Kidney glomerular epithelial cell (primary cell): ENCODE data around the gene FMN1.

Experiments
- DNase-seq: peaks from one replicate; lab custom pipeline; 2025; lab: John Stamatoyannopoulos, UW

FMN1 gene

DNA sequence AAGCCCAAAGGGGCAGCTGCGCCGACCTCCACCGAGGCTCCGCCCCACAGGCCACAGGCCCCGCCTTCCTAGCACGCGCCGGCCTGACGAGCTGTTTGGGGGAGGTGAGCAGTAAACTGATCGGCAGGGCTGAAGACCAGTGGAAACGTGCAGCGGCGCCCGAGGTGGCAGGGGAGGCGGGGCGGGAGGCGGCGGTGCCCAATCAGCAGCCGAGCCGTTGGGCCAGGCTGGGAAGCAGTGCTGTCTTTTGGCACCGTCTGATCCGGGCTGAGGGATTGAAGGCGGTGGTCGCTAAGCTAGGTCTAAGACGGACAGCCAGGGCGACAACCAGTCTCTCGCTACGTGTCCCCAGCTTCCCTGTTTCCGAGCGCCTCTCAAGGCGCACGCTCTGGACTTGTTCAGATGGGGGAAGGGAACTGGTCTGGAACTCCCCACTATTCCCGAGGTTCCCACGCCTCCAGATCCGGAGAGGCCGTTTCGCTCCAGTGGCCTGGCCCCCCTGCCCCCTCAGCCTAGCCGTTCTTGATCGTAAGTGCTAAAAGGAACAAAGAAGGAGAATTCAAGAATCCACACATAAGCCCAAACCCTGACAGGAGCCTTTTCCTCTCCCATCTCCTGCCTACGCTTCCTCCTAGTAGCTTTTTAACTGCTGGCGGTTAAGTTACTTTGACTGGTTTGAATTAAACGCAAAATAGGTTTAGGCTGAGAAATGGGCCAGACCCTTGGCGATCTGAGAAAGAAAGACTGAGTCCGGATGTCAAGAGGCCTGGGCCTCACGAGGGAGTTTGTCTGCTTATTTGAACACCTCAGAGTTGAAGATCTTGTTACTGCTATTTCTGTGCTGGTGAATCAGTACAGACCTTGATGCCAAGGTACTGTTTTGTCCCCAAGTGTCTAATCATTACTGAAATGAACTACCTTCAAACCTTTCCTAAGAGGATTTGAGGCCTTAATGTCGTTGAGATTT lies at the start of gene FMN1:
Gene FMN1, minus strand, starts transcription at position 11 of the 967 bp plus-strand sequence. CDS start 39,800 bp downstream, outside the sequence.
- peak; percentile 91 for DNase-seq

- DNase-seq: peak; percentile 42
Measured at GRCh38 chr15:33243869-33244268, 49.4 kb upstream of the FMN1 start.

GRCh38 chr15:33243393-33243792 lies 48.9 kb upstream of the FMN1 start:
- DNase-seq: peak; percentile 62

DNA sequence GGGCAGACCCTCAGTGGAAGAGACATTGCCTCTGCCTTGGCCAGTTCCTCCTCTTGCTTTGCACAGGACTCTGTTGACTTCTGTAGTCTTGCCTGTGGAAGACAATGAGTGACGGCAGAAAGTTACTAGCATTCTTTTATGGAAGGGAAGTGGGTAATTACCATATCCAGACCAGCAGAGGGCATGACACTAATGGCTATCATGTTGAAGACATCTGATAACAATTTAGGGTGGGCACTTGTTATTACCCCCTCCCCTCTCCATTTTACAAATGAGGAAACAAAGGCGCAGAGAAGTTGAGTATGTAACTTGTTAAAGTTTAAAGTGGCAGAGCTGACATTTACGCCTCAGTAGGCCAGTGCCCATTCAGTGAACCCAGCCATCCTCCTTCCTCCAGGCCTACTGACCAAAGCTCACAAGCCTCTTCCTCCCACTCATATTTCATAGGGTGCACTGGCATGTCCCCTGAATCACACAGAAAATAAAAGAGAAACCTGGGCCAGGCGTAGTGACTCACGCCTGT lies 48.2 kb upstream of the FMN1 start:
- DNase-seq: peak; percentile 95

DNA sequence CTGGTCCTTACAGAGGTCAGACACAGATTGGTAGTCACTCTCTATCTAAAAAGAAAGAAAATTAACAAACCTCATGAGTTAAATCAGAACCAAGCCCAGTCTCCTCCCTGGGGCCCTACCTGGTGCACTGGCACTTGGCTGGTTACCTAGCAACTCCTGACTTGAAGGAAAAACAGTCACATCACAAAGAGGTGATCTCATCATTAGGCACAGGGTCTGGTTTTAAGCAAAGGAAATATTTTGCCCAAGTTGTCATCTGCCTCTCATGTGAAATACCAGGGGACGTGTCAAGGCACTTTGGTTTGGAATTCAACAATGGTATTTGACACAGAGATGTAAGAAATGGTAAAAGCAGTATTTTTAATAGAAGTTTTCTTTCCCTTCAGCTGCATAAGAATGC lies 47.7 kb upstream of the FMN1 start:
- peak; percentile 98 for DNase-seq

DNA sequence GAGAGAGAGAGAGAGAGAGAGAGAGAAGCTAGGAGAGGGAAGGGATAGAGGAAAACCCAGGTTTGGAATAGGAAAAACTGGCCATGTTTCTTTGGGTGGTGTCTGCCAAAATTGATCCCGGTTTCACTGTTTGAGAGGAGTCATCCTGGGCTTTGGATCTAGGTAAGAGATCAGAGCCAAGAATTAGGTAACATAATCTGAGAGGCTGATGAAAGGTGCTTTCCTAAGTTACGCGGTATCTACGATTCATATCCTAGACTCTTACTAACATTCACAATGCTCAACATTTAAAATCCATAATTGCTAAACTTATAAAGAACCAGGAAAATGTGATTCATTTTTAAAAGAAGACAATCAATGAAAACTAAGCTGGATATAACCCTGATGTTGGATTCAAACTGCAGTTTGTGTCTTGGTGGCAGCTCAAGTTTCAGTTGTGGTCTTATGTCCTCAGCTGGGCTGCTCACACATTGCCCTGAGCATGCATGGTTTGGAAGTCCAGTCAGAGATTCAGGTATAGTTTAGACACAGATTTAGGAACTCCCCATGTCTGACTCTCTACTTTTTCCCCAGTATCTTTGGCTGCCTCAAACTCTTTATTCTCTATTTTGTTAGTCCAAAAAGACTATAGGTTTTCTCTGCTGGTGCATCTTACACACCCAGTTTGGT lies 42.5 kb upstream of the FMN1 start:
- DNase-seq: no peak

GRCh38 chr15:33234020-33234461 lies 39.5 kb upstream of the FMN1 start:
- DNase-seq: peak; percentile 82

DNA sequence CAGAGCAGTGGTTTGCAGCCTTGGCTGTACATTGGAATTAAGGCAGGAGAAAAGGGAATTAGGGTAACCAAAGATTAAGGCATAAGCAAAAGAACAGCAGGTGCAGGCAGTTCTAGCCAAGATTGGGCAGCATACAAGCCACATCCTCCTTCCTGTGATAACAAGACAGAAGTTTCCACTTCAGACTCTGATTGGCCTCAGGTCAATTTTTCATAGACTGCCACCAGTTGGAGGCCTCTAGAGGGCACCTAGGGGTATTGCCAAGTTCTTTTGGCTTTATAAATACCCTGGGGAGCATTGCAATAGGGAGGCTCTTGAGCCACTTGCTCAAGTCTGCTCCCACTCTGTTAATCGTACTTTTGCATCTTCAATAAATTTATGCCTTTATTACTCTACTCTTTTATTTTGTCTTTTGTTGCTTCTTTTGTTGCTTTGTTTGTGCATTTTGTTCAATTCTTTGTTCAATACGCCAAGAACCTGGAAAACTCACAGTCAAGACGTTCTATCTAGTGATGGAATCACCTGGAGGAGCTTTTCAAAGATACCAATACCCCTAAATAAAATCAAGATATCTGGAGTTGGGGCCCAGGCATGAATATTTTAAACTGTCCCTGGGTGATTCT lies 32.2 kb upstream of the FMN1 start:
- peak; percentile 57 for DNase-seq

DNA sequence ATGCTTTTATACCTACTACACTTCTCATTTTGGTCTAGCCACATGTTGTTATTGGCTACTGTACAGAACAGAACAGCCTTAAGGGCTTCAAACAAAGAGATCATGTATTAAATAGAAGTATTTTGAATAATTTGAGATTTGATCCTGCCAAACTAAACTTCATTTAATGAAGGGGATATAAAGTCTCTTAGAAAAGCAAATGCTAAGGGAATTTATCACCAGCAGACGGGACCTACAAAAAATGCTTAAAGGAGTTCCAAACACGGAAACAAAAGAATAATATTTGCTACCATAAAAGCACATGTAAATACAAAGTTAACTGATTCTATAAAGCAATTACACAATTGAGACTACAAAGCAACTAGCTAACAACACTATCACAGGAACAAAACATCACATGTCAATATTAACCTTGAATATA lies 23.6 kb upstream of the FMN1 start:
- DNase-seq: no peak

GRCh38 chr15:33215941-33216872 lies 21.7 kb upstream of the FMN1 start:
- DNase-seq: peak; percentile 25

DNA sequence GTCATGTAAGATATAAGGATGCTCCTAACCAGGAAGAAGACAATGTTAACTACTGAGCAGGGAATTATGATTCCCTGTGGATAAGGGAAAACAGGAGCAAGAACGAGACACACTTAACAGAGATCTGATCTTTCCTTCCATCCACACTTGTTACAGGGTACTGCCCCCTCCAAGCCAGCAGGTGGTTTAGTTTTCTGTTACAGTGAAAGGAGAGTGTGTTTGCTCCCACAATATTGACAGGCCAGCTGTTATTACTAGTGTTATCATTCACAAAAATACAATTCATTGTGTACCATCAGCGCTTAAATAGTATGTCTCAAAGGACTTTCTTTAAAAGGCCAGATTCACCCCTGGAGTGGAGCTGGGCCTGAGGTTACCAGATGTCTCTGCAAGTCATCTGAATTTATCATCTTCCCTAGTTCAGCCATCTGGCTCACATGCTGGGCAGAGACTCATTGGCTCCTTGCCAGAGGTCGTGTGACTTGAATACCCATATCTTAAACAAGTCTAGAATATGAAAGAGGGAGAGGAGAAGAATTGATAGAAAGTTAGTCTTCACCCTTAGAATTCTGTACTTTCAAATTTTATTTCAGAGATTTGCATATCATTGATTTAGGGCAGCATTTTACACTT lies 16.8 kb upstream of the FMN1 start:
- DNase-seq: no peak

DNA sequence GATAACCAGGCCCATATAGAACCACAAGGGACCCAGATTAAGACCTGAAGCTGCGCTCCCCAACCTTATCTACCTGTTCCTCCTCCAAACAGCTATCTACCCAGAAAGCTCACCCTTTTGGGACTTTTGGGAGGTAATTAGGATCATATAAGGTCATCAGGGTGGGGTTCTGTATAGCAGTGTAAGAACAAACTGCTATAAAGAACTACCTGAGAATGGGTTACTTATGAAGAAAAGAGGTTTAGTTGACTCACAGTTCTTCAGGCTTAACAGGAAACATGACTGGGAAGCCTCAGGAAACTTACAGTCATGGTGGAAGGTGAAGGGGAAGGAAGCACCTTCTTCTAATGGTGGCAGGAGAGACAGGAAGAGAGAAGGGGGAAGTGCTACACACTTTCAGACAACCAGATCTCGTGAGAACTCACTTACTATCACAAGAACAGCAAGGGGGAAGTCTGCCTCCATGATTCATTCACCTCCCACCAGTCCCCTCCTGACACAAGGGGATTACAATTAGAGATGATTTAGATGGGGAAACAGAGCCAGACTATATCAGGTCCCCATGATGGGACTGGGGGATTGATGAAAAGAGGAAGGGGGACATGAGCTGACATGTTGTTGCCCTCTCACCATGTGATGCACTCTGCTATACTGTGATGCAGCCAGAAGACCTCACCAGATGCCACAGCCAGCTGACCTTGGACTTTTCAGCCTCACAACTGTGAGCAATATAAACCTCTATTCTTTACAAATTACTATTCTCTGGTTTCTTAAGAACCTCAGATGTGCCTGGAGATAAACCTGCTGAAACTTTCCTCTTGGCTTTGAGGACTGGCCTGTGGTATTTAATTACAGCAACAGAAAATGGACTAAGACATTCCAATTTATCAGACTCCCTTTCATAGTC lies 15.3 kb upstream of the FMN1 start:
- no peak for DNase-seq

GRCh38 chr15:33207646-33208045 lies 13.1 kb upstream of the FMN1 start:
- DNase-seq: no peak

DNA sequence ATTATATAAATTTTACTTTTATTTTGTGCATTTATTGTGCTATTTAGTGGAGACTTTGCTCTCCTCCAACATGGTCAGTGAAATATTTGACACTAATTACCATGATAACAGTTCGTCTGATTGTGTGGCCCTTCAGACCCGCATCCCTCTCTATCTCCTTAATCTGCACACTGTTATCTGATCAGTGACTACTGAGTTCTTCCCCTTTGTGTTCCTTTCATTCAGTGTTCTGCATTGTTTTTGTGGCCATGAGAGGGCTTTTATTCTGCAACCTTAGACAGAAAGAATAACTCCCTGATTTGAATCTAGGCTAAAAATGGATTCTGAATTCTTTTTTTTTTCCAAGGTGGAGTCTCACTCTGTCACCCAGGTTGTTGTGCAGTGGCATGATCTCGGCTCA lies 11.9 kb upstream of the FMN1 start:
- no peak for DNase-seq

DNA sequence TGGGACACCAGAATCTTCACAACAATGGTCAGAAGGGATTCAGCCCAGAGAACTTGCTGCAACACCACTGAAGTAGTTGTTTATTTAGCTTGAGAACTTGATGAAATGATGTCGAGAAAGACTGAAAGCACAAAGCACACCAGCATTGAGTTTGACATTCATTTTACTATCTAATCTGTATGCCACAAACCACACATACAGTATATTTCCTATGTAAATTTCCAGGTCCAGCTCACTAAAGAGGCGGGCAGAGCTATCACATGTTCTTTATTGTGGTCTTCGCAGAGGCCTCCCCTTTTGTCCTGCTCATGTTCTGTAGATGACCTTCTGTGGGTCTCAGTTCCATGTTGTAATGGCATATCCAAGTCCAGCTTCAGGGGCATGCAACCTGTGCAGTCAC lies 10.4 kb upstream of the FMN1 start:
- DNase-seq: no peak

DNA sequence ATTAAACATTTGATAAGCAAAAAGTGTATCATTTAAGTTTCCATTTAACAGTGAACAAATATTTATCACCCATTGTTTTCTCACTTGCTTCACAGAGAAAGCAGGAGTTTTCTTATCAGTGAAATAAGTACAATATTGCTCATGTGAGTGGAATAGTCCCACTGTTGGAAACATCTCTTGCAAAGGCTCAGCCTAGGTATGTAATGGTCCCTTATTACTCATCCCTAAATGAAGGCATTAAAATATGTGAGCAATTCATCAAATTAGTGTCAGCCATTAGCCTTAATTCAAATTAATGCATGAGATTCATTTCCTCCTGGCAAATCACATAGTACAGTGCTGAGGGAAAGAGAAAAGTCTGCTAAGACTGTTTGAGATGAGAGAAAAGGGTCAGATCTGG lies 9.6 kb upstream of the FMN1 start:
- DNase-seq: no peak

DNA sequence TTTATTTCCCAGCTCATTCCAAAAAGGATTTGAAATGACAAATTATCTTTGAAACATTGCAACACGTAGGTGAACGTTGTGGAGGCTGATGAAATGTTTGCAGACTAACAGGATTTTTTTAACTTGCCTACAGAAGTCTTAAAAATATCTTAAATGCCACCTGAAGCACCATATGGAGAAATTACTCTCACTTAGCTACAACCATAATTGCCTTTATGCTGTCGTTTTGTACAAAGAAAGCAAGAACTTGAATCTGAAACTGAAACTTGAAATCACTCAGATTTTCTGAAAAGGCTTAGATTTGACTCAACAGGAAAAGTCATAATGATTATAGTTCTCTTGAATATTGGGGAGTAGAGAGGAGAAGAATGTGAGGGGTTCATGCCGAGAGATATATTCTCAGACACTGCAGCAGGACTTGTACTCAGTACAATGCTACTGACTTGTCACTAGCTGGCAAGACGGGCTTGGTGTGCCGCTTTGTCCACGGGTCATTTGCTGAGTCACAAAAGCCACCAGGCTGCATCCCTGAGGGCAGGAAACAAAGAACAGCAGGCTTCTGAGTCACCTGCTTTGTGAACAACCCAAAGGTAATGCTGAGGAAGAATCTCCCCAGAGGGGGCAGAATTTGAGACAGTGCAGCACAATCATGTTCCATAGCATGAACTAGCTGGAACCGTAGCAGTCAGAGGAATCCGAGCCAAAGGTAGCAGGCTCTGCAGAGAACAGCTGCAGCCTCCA lies 7.1 kb upstream of the FMN1 start:
- DNase-seq: peak; percentile 30

- DNase-seq: peak; percentile 59
Measured at GRCh38 chr15:33200903-33201302, 6.4 kb upstream of the FMN1 start.

DNA sequence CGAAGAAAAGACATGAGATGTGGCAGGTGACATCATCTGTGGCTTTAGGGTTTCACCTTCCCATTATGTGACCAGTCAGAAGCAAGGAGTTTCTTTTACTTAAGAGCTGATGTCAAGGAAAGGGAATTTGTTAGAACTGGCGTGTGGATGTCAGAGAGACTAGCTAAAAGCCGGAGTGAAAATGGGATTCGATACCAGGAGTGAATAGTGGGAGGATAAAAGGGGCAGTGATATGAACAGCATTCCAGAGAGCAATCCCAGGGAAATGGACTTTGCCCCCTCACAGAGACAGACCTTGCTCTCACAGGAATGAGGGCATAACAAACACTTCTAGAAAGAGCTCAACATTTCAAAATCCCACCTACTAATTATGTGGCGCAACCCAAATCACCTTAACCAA lies 5.9 kb upstream of the FMN1 start:
- DNase-seq: peak; percentile 35
